K562 (cell line): ENCODE results near the gene ARHGAP26. TPM values are rescaled to one million over a fixed set of nuclear protein-coding genes. Genes with fewer than 3 reads are reported as not detected.

ENCODE experiments used
- PBX2 ChIP-seq, 2 experiments: IDR thresholded peaks in 1 of 2; conservative IDR thresholded peaks in 1 of 2; 2 replicates each; pipeline ENCODE4 v1.6.1; 2016; ENCODE audit warnings: low read depth in 2 of 2, mild to moderate bottlenecking in 1 of 2, missing compliant biosample characterization in 1 of 2, missing genetic modification characterization in 1 of 2, moderate library complexity in 1 of 2
- STAT5A ChIP-seq: IDR thresholded peaks from 2 replicates; pipeline ENCODE4 v1.6.1; 2012; ENCODE audit warnings: low read length, inconsistent platforms, borderline replicate concordance
- ZBTB11 ChIP-seq, 3 experiments: fragments of 200-800 bp in 1 of 3; fragments of 250-450 bp in 1 of 3; fragments of 450-650 bp in 1 of 3; sonication (Bioruptor Pico) in 1 of 3; sonication (Bioruptor generic) in 1 of 3; formaldehyde crosslinking in 1 of 3; IDR thresholded peaks; 2 replicates each; pipeline versions ENCODE4 v1.6.1 to v1.8.0; 2016 to 2022; ENCODE audit warnings: mild to moderate bottlenecking in 2 of 3, missing genetic modification characterization in 2 of 3, missing compliant biosample characterization in 1 of 3, moderate library complexity in 1 of 3
- polyA plus RNA-seq, 8 experiments: library from polyadenylated mRNA; depleted of rRNA in 4 of 8; stranded (reverse) in 5 of 8; unstranded in 3 of 8; fragments of >200 nt; fragmentation: Nextera tagmentation in 2 of 8; fragmentation: Illumina TruSeq in 1 of 8; extraction: Ambion mirVana in 2 of 8; extraction: Trizol in 1 of 8; gene quantifications; 2 replicates each; pipeline versions ENCODE4 v1.2.1 to v1.2.3, GENCODE V29; 2011 to 2014; ENCODE audit warnings: inconsistent platforms in 1 of 8, missing spikeins in 1 of 8
- total RNA-seq, 7 experiments: library from RNA; depleted of rRNA in 6 of 7; stranded (reverse); fragments of >200 nt in 6 of 7; fragmentation: Illumina TruSeq in 2 of 7; extraction: Trizol in 2 of 7; gene quantifications; 2 replicates each; pipeline versions ENCODE4 v1.2.1 to v1.2.3, GENCODE V29; 2011 to 2021; ENCODE audit warnings: low replicate concordance in 1 of 7

The ARHGAP26 gene
- total and polyA plus RNA-seq, 9 of the 15 experiments (the other 6 are each of a cell fraction or from before 2014, with no cell fraction given): 0.13 to 1.1 (median 0.55) TPM

GRCh38 chr5:142837081-142837725, 67.0 kb downstream of the ARHGAP26 start (continued):
- TF ChIP-seq PBX2 (CRISPR knock-in tag; IDR thresholded peaks at IDR 0.05; ENCODE audit: low read depth) (no peak), PBX2 (tag; conservative IDR thresholded peaks at IDR 0.05; ENCODE audit: low read depth) (no peak), STAT5A (no peak), ZBTB11 (CRISPR knock-in tag; IDR thresholded peaks at IDR 0.05) (no peak)
